ENCODE results near the gene ZP4. TPM values are rescaled to one million over a fixed set of nuclear protein-coding genes. Genes with fewer than 3 reads are reported as not detected.

Gene ZP4
- total and polyA plus RNA-seq, 2 of the 4 experiments (the other 2 are of a cell fraction), result not detected

- Histone ChIP-seq H3K79me1 (ENCODE audit: low read depth in 1 of 2, low read length in 2 of 2) (no peaks in the 10 kb centered on the region), H4K91ac (ENCODE audit: insufficient read depth, low read depth, low read length) (no peak overlapping the region), H3K4me1 (ENCODE audit: control insufficient read depth, insufficient read depth, low read length) (no peaks in the 10 kb centered on the region), H3K14ac (replicated peaks; ENCODE audit: low read depth, low read length) (no peak overlapping the region), H3K4me2 (ENCODE audit: low read depth, low read length) (no peak overlapping the region), H4K5ac (ENCODE audit: low read depth, low read length) (no peak overlapping the region), H3K27ac (ENCODE audit: insufficient read depth, low read length) (no peak overlapping the region), H3K4me3 (ENCODE audit: insufficient read depth, low read depth, low read length) (no peak overlapping the region), H3K4ac (ENCODE audit: low read depth, low read length) (no peak overlapping the region), H3K23ac (ENCODE audit: low read depth, low read length) (no peak overlapping the region), H3K36me3 (ENCODE audit: control insufficient read depth, insufficient read depth, low read length) (no peaks in the 10 kb centered on the region), H2BK120ac (ENCODE audit: low read depth, low read length) (no peak overlapping the region), H3K27me3 (ENCODE audit: control insufficient read depth, insufficient read depth, low read length) (no peaks in the 10 kb centered on the region), H2BK20ac (ENCODE audit: low read depth, low read length) (no peak overlapping the region), H3K9ac (ENCODE audit: low read depth, low read length) (no peak overlapping the region), H3K9me3 (ENCODE audit: control insufficient read depth, insufficient read depth, low read length) (peaks cover 8% of the 10 kb centered on the region), H4K20me1 (ENCODE audit: insufficient read depth, low read length) (no peaks in the 10 kb centered on the region), H2AFZ (replicated peaks; ENCODE audit: low read length, poor library complexity) (no peak overlapping the region), H2BK15ac (ENCODE audit: low read depth, low read length) (no peak overlapping the region), H2AK5ac (ENCODE audit: low read depth, low read length) (no peak overlapping the region), H3K56ac (ENCODE audit: extremely low read depth, insufficient read depth, low read length) (no peak overlapping the region), H2BK5ac (ENCODE audit: low read depth, low read length, poor library complexity, severe bottlenecking) (no peak overlapping the region), H3K18ac (ENCODE audit: low read depth, low read length) (no peak overlapping the region), H3K9me1 (ENCODE audit: insufficient read depth, low read length) (no peaks in the 10 kb centered on the region), H4K8ac (ENCODE audit: low read depth in 2 of 2, low read length in 2 of 2) (no peak overlapping the region), H2AK9ac (replicated peaks; ENCODE audit: low read depth, low read length, poor library complexity) (no peak overlapping the region)
- no TSS peak for BruUV-seq (replicated peaks)
- DNase-seq, result no peak
- in situ Hi-C loops (cut with MboI; ENCODE audit: low sequenced_read_pairs) (no loop called here), dilution Hi-C loops (cut with HindIII; ENCODE audit: low sequenced_read_pairs, unreplicated experiment) (no loop called here), intact Hi-C loops (cut with micrococcal nuclease) (no loop called here)
- TF ChIP-seq FOS (IDR thresholded peaks at IDR 0.05; ENCODE audit: low read depth, low read length), result no peak
- no peak for TF ChIP-seq CTCF (conservative IDR thresholded peaks at IDR 0.05; ENCODE audit: low read depth, low read length)
- no peak for TF ChIP-seq RCOR1 (IDR thresholded peaks at IDR 0.05; ENCODE audit: insufficient replicate concordance, low read length)
- TF ChIP-seq BHLHE40 (IDR thresholded peaks at IDR 0.05; ENCODE audit: low read depth, low read length), result no peak
- TF ChIP-seq, protein P1, sequence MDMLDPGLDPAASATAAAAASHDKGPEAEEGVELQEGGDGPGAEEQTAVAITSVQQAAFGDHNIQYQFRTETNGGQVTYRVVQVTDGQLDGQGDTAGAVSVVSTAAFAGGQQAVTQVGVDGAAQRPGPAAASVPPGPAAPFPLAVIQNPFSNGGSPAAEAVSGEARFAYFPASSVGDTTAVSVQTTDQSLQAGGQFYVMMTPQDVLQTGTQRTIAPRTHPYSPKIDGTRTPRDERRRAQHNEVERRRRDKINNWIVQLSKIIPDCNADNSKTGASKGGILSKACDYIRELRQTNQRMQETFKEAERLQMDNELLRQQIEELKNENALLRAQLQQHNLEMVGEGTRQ (IDR thresholded peaks at IDR 0.05; ENCODE audit: low read depth, low read length), result no peak
- TF ChIP-seq POLR2A (IDR thresholded peaks at IDR 0.05; ENCODE audit: low read depth, low read length), result no peak
- ChIA-PET CTCF (no interaction called here), POLR2A (ENCODE audit: unreplicated experiment) (no interaction called here)
- no peak for ATAC-seq (ENCODE audit: low read depth)
These were observed 30.6 kb upstream of the ZP4 start for GRCh38 chr1:237921306-237921705.

Measured in IMR-90 (cell line).